ENCODE data around the gene CTNNBL1.
"Not testable (repeated sequence)": the region's sequence is repeated elsewhere in the genome, so short reads cannot be mapped to it uniquely, and the experiment has no call there.

CTNNBL1 gene

GRCh38 chr20:37706298-37706697 lies 12.5 kb downstream of the CTNNBL1 start:
- DNase-seq (ENCODE audit: low read depth): no peak

- no peak for DNase-seq (ENCODE audit: low read depth)
Observed at GRCh38 chr20:37711001-37711400, 17.2 kb downstream of the CTNNBL1 start.

GRCh38 chr20:37711994-37712964 lies 18.4 kb downstream of the CTNNBL1 start:
- DNase-seq (ENCODE audit: low read depth): no peak

- no peak for DNase-seq (ENCODE audit: low read depth)
Observed at GRCh38 chr20:37713396-37713795, 19.6 kb downstream of the CTNNBL1 start.

GRCh38 chr20:37714978-37715672 lies 21.3 kb downstream of the CTNNBL1 start:
- DNase-seq (ENCODE audit: low read depth): no peak

GRCh38 chr20:37721751-37722150 lies 27.9 kb downstream of the CTNNBL1 start:
- no peak for DNase-seq (ENCODE audit: low read depth)

GRCh38 chr20:37722312-37722711 lies 28.5 kb downstream of the CTNNBL1 start:
- not testable (repeated sequence) for DNase-seq (ENCODE audit: low read depth)

GRCh38 chr20:37723668-37724067 lies 29.8 kb downstream of the CTNNBL1 start:
- no peak for DNase-seq (ENCODE audit: low read depth)

GRCh38 chr20:37725165-37725564 lies 31.3 kb downstream of the CTNNBL1 start:
- DNase-seq (ENCODE audit: low read depth): no peak

- DNase-seq (ENCODE audit: low read depth): no peak
Observed at GRCh38 chr20:37725855-37726254, 32.0 kb downstream of the CTNNBL1 start.

GRCh38 chr20:37726321-37726720 lies 32.5 kb downstream of the CTNNBL1 start:
- DNase-seq (ENCODE audit: low read depth): no peak

GRCh38 chr20:37726971-37727956 lies 33.4 kb downstream of the CTNNBL1 start:
- DNase-seq (ENCODE audit: low read depth): no peak

GRCh38 chr20:37727957-37728634 lies 34.3 kb downstream of the CTNNBL1 start:
- DNase-seq (ENCODE audit: low read depth): no peak

GRCh38 chr20:37728635-37728983 lies 34.8 kb downstream of the CTNNBL1 start:
- DNase-seq (ENCODE audit: low read depth): no peak

- DNase-seq (ENCODE audit: low read depth): no peak
Observed at GRCh38 chr20:37729452-37729851, 35.6 kb downstream of the CTNNBL1 start.

GRCh38 chr20:37729909-37730308 lies 36.1 kb downstream of the CTNNBL1 start:
- DNase-seq (ENCODE audit: low read depth): no peak

- no peak for DNase-seq (ENCODE audit: low read depth)
Observed at GRCh38 chr20:37733416-37733815, 39.6 kb downstream of the CTNNBL1 start.

GRCh38 chr20:37734228-37734985 lies 40.6 kb downstream of the CTNNBL1 start:
- DNase-seq (ENCODE audit: low read depth): no peak

GRCh38 chr20:37735541-37735940 lies 41.7 kb downstream of the CTNNBL1 start:
- DNase-seq (ENCODE audit: low read depth): no peak

- DNase-seq (ENCODE audit: low read depth): no peak
Observed at GRCh38 chr20:37736132-37736531, 42.3 kb downstream of the CTNNBL1 start.
